Lower leg skin (tissue), 4 donors: Measurements from ENCODE around the gene FBRSL1. TPM values are rescaled to one million over a fixed set of nuclear protein-coding genes. Genes with fewer than 3 reads are reported as not detected.

Source experiments
- DNase-seq, 2 donors: peaks; one replicate each; pipeline ENCODE4 v3.0.0-alpha.2; 2019; ENCODE audit warnings: low spot score in 2 of 2
- H3K4me3 ChIP-seq: fragments of 200-600 bp; sonication (generic); 2 replicates; pipeline ENCODE4 v1.5.1; 2017; ENCODE audit warnings: mild to moderate bottlenecking, low read depth; ENCODE audit not compliant: poor library complexity, severe bottlenecking
- CTCF ChIP-seq, 3 donors: fragments of 450-650 bp; IDR thresholded peaks; one replicate each; pipeline ENCODE4 v1.5.1; 2016; ENCODE audit warnings: antibody characterized with exemption in 3 of 3, mild to moderate bottlenecking in 3 of 3, moderate library complexity in 2 of 3
- POLR2A ChIP-seq, 2 donors: fragments of 450-650 bp; IDR thresholded peaks; one replicate each; pipeline ENCODE4 v1.6.1; 2016 to 2017; ENCODE audit warnings: antibody characterized with exemption in 2 of 2, mild to moderate bottlenecking in 1 of 2, moderate library complexity in 1 of 2
- WGBS, 2 donors: methylation state at CpG; one replicate each; pipeline ENCODE4 v1.1.5; 2018; 5-methylcytosine and 5-hydroxymethylcytosine counted together
- intact Hi-C: fragments of 100-400 bp; cut with DNase I; formaldehyde crosslinking; loops from one replicate; pipeline ENCODE4 v1.15.0; 2023; ENCODE audit warnings: low total_unique reads
- total RNA-seq, 4 donors: library from RNA; depleted of rRNA; stranded (reverse); fragments of >200 nt; gene quantifications; one replicate each; pipeline ENCODE4 v1.1.0, GENCODE V29; 2016

Gene FBRSL1
- total RNA-seq, 4 donors from 2014 or later = 15.5 to 250 (median 19.6) TPM

- H3K4me3 ChIP-seq = no peak overlapping the region
- DNase-seq = no peak
- TF ChIP-seq POLR2A (IDR thresholded peaks at IDR 0.05) (no peak), CTCF (IDR thresholded peaks at IDR 0.05) (no peak)
- intact Hi-C loops = no loop called here
- 62 to 63% methylated on average over 5 to 7 of the region's 10 CpGs for WGBS, 2 donors
These were observed 15.9 kb downstream of the FBRSL1 start for GRCh38 chr12:132505852-132506219.

GRCh38 chr12:132506328-132507160 lies 16.6 kb downstream of the FBRSL1 start:
- no peak overlapping the region for H3K4me3 ChIP-seq
- WGBS, 2 donors = 21 to 35% methylated on average over 27 to 32 of the region's 32 CpGs
- no peak for TF ChIP-seq CTCF (IDR thresholded peaks at IDR 0.05)
- TF ChIP-seq POLR2A (IDR thresholded peaks at IDR 0.05) = no peak
- peak; percentile 75 to 92 for DNase-seq
- intact Hi-C loops = no loop called here

- no peak overlapping the region for H3K4me3 ChIP-seq
- no peak for TF ChIP-seq CTCF (IDR thresholded peaks at IDR 0.05)
- no peak for TF ChIP-seq POLR2A (IDR thresholded peaks at IDR 0.05)
- intact Hi-C loops = no loop called here
- no peak for DNase-seq
- WGBS, 2 donors = 65 to 82% methylated on average over 15 of the region's 15 CpGs
These were observed 17.2 kb downstream of the FBRSL1 start for GRCh38 chr12:132507161-132507538.

- no peak for DNase-seq
- no peak overlapping the region for H3K4me3 ChIP-seq
- intact Hi-C loops = no loop called here
- WGBS, 2 donors = 89 to 93% methylated on average over 21 to 30 of the region's 31 CpGs
- TF ChIP-seq CTCF (IDR thresholded peaks at IDR 0.05) (no peak), POLR2A (IDR thresholded peaks at IDR 0.05) (no peak)
These were observed 17.9 kb downstream of the FBRSL1 start for GRCh38 chr12:132507656-132508490.

- 90 to 91% methylated on average over 16 of the region's 16 CpGs for WGBS, 2 donors
- no peak overlapping the region for H3K4me3 ChIP-seq
- no peak for DNase-seq
- TF ChIP-seq CTCF (IDR thresholded peaks at IDR 0.05) (no peak), POLR2A (IDR thresholded peaks at IDR 0.05) (no peak)
- intact Hi-C loops = no loop called here
These were observed 18.5 kb downstream of the FBRSL1 start for GRCh38 chr12:132508491-132508740.
